Measurements from ENCODE around the gene RAB6A.
"Not testable (repeated sequence)": the region's sequence is repeated elsewhere in the genome, so short reads cannot be mapped to it uniquely, and the experiment has no call there.

The RAB6A gene

GRCh38 chr11:73779084-73779902 is 18.4 kb upstream of the RAB6A start:
- no peaks in the 10 kb centered on the region for H3K36me3 Mint-ChIP-seq (ENCODE audit: low read depth)
- no peak for TF ChIP-seq CTCF (IDR thresholded peaks at IDR 0.05; ENCODE audit: unreplicated experiment in 3 of 3)
- H3K4me3 Mint-ChIP-seq, result peak overlapping the region; percentile 96 to 97 (median 97)
- H3K4me1 Mint-ChIP-seq, result no peaks in the 10 kb centered on the region
- H3K27ac Mint-ChIP-seq, result peak overlapping the region; percentile 99 to 100 (median 99)
- no peaks in the 10 kb centered on the region for H3K9me3 Mint-ChIP-seq
- no peaks in the 10 kb centered on the region for H3K27me3 Mint-ChIP-seq (ENCODE audit: low read depth)

GRCh38 chr11:73770811-73771210 is 9.9 kb upstream of the RAB6A start:
- not testable (repeated sequence) for H3K9me3 Mint-ChIP-seq; H3K4me3 Mint-ChIP-seq; H3K36me3 Mint-ChIP-seq (ENCODE audit: low read depth); H3K4me1 Mint-ChIP-seq; H3K27me3 Mint-ChIP-seq (ENCODE audit: low read depth); H3K27ac Mint-ChIP-seq

- H3K27me3 Mint-ChIP-seq (ENCODE audit: low read depth), result no peaks in the 10 kb centered on the region
- H3K27ac Mint-ChIP-seq, result no peak overlapping the region
- TF ChIP-seq CTCF (IDR thresholded peaks at IDR 0.05; ENCODE audit: unreplicated experiment in 3 of 3), result no peak
- no peaks in the 10 kb centered on the region for H3K36me3 Mint-ChIP-seq (ENCODE audit: low read depth)
- H3K4me3 Mint-ChIP-seq, result no peak overlapping the region
- no peaks in the 10 kb centered on the region for H3K9me3 Mint-ChIP-seq
- peaks cover 13% of the 10 kb centered on the region for H3K4me1 Mint-ChIP-seq
These were observed 5.9 kb upstream of the RAB6A start for GRCh38 chr11:73766763-73767162.

- Mint-ChIP-seq H3K27ac (peak overlapping the region in 2 of 3 experiments; percentile 24 to 52), H3K4me1 (peaks cover 32% of the 10 kb centered on the region), H3K27me3 (ENCODE audit: low read depth) (no peaks in the 10 kb centered on the region), H3K9me3 (no peaks in the 10 kb centered on the region), H3K4me3 (peak overlapping the region in 1 of 3 experiments; percentile 41), H3K36me3 (ENCODE audit: low read depth) (no peaks in the 10 kb centered on the region)
- TF ChIP-seq CTCF (IDR thresholded peaks at IDR 0.05; ENCODE audit: unreplicated experiment in 3 of 3), result no peak
These were observed 1.9 kb upstream of the RAB6A start for GRCh38 chr11:73762732-73763131.

GRCh38 chr11:73761403-73761945 is 600 bp upstream of the RAB6A start:
- H3K9me3 Mint-ChIP-seq, result no peaks in the 10 kb centered on the region
- H3K36me3 Mint-ChIP-seq (ENCODE audit: low read depth), result peaks cover 4% of the 10 kb centered on the region
- H3K27me3 Mint-ChIP-seq (ENCODE audit: low read depth), result no peaks in the 10 kb centered on the region
- H3K4me1 Mint-ChIP-seq, result peaks cover 28% of the 10 kb centered on the region
- TF ChIP-seq CTCF (IDR thresholded peaks at IDR 0.05; ENCODE audit: unreplicated experiment in 3 of 3), result no peak
- H3K4me3 Mint-ChIP-seq, result peak overlapping the region; percentile 97 to 99 (median 97)
- H3K27ac Mint-ChIP-seq, result peak overlapping the region; percentile 27 to 99 (median 80)

GRCh38 chr11:73760135-73760678 is 667 bp downstream of the RAB6A start:
- peak overlapping the region; percentile 95 to 99 (median 99) for H3K27ac Mint-ChIP-seq
- peak overlapping the region; percentile 97 to 99 (median 97) for H3K4me3 Mint-ChIP-seq
- H3K27me3 Mint-ChIP-seq (ENCODE audit: low read depth), result no peaks in the 10 kb centered on the region
- peaks cover 28% of the 10 kb centered on the region for H3K4me1 Mint-ChIP-seq
- TF ChIP-seq CTCF (IDR thresholded peaks at IDR 0.05; ENCODE audit: unreplicated experiment in 3 of 3), result no peak
- H3K36me3 Mint-ChIP-seq (ENCODE audit: low read depth), result peaks cover 4% of the 10 kb centered on the region
- no peaks in the 10 kb centered on the region for H3K9me3 Mint-ChIP-seq
